Measurements from ENCODE around the gene SND1. TPM values are rescaled to one million over a fixed set of nuclear protein-coding genes. Genes with fewer than 3 reads are reported as not detected.

Gene SND1
- total RNA-seq, 1 experiment from 2014 or later, result 218 TPM

- WGBS (ENCODE audit: extremely low coverage, insufficient read length, low lambda C conversion rate), result no CpG with 5 or more reads among the region's 7 CpGs
- H2BK12ac ChIP-seq (ENCODE audit: insufficient read length, low read depth, low read length), result no peak overlapping the region
- H3K23me2 ChIP-seq (ENCODE audit: insufficient read length, low read depth, low read length, poor library complexity, severe bottlenecking), result no peaks in the 10 kb centered on the region
- H3K4me2 ChIP-seq (ENCODE audit: insufficient read depth, insufficient read length, low read length), result no peak overlapping the region
- no peak overlapping the region for H2BK20ac ChIP-seq (ENCODE audit: low read depth, low read length, poor library complexity, severe bottlenecking)
- H3K4me1 ChIP-seq (ENCODE audit: insufficient read depth, low read length), result no peaks in the 10 kb centered on the region
- H2AK5ac ChIP-seq (ENCODE audit: insufficient read length, low read length), result no peak overlapping the region
- Mint-ChIP-seq H3K4me3 (no peak overlapping the region), H3K4me1 (0 out of 4 replicates have a peak, but pooled peaks cover 0 to 2% of the 10 kb centered on the region in 2 experiments), H3K27ac (no peak overlapping the region), H3K36me3 (ENCODE audit: insufficient read depth in 1 of 3, low read depth in 3 of 3) (peaks cover 0 to 3% (median 2%) of the 10 kb centered on the region in 3 experiments; a peak in 3 of 7 replicates), H3K9me3 (no peaks in the 10 kb centered on the region), H3K27me3 (ENCODE audit: low read depth) (no peaks in the 10 kb centered on the region)
- no peak overlapping the region for H4K8ac ChIP-seq (replicated peaks; ENCODE audit: insufficient read length, low read depth, low read length)
- no peak overlapping the region for H2BK5ac ChIP-seq (ENCODE audit: insufficient read length, low read length)
- H3K4ac ChIP-seq (ENCODE audit: low read depth, low read length), result no peak overlapping the region
- H3K79me1 ChIP-seq (ENCODE audit: insufficient read depth, low read depth, low read length, poor library complexity, severe bottlenecking), result no peaks in the 10 kb centered on the region
- no peak overlapping the region for H3K27ac ChIP-seq (ENCODE audit: insufficient read length, low read depth, low read length)
- no peak overlapping the region for H3T11ph ChIP-seq (ENCODE audit: low read length)
- H2BK15ac ChIP-seq (ENCODE audit: low read depth, low read length), result no peak overlapping the region
- H4K91ac ChIP-seq (ENCODE audit: insufficient read length, low read depth, low read length), result no peak overlapping the region
- no peak overlapping the region for H4K5ac ChIP-seq (ENCODE audit: insufficient read length, low read depth, low read length)
- no peak overlapping the region for H2AFZ ChIP-seq (ENCODE audit: low read length)
- H3K27me3 ChIP-seq (ENCODE audit: insufficient read depth, low read length), result no peaks in the 10 kb centered on the region
- H3K79me2 ChIP-seq (ENCODE audit: insufficient read depth, low read length), result no peaks in the 10 kb centered on the region
- no peak for DNase-seq
- no peak overlapping the region for H2BK120ac ChIP-seq (ENCODE audit: low read depth, low read length, poor library complexity, severe bottlenecking)
- H3K9me3 ChIP-seq (ENCODE audit: control insufficient read depth, low read depth, low read length), result no peaks in the 10 kb centered on the region
- H3K56ac ChIP-seq (ENCODE audit: insufficient read length, low read depth, low read length), result no peak overlapping the region
- no peaks in the 10 kb centered on the region for H4K20me1 ChIP-seq (ENCODE audit: control insufficient read depth, insufficient read depth, insufficient read length)
- TF ChIP-seq, protein P1, sequence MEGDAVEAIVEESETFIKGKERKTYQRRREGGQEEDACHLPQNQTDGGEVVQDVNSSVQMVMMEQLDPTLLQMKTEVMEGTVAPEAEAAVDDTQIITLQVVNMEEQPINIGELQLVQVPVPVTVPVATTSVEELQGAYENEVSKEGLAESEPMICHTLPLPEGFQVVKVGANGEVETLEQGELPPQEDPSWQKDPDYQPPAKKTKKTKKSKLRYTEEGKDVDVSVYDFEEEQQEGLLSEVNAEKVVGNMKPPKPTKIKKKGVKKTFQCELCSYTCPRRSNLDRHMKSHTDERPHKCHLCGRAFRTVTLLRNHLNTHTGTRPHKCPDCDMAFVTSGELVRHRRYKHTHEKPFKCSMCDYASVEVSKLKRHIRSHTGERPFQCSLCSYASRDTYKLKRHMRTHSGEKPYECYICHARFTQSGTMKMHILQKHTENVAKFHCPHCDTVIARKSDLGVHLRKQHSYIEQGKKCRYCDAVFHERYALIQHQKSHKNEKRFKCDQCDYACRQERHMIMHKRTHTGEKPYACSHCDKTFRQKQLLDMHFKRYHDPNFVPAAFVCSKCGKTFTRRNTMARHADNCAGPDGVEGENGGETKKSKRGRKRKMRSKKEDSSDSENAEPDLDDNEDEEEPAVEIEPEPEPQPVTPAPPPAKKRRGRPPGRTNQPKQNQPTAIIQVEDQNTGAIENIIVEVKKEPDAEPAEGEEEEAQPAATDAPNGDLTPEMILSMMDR (conservative IDR thresholded peaks at IDR 0.05), result no peak
- no peak overlapping the region for H3K14ac ChIP-seq (ENCODE audit: insufficient read depth, low read length)
- H3K9ac ChIP-seq (ENCODE audit: extremely low read depth, insufficient read length, low read length), result no peak overlapping the region
- no peak overlapping the region for H3K18ac ChIP-seq (ENCODE audit: insufficient read length, low read depth, low read length)
- H3K23ac ChIP-seq (ENCODE audit: insufficient read length, low read depth, low read length), result no peak overlapping the region
Measured at GRCh38 chr7:128065872-128066271, 413.9 kb downstream of the SND1 start.

All from H9 (cell line).